GM12892 (cell line): ENCODE measurements around the gene MYL11.

Source experiments
- POLR2A ChIP-seq: IDR thresholded peaks from 2 replicates; pipeline ENCODE4 v1.6.1; 2011; ENCODE audit warnings: low read depth, low read length, control low read depth
- POLR2AphosphoS5 ChIP-seq: IDR thresholded peaks from 2 replicates; pipeline ENCODE4 v1.6.1; 2011; ENCODE audit warnings: low read depth, low read length, control low read depth

GRCh38 chr16:30416047-30416603 lies 41.5 kb downstream of the MYL11 start:
- no peak for TF ChIP-seq POLR2AphosphoS5
- TF ChIP-seq POLR2A = no peak
